NB4 (cell line): Measurements from ENCODE around the gene IL17RC.

ENCODE experiments used
- MYC ChIP-seq: IDR thresholded peaks from 2 replicates; pipeline ENCODE4 v1.6.1; 2011; ENCODE audit warnings: low read depth, low read length
- POLR2A ChIP-seq: IDR thresholded peaks from 2 replicates; pipeline ENCODE4 v1.6.1; 2011; ENCODE audit warnings: mild to moderate bottlenecking; ENCODE audit not compliant: insufficient read length; ENCODE audit errors: extremely low read depth
- TF ChIP-seq, protein P1 (sequence below): IDR thresholded peaks from one replicate; pipeline ENCODE4 v1.5.1; 2012; ENCODE audit warnings: low read depth, low read length
- TF ChIP-seq, protein P2 (sequence below): IDR thresholded peaks from 2 replicates; pipeline ENCODE4 v1.6.1; 2011; ENCODE audit warnings: low read depth, low read length

GRCh38 chr3:9918261-9919038 lies 1.6 kb downstream of the IL17RC start:
- TF ChIP-seq, protein P1, sequence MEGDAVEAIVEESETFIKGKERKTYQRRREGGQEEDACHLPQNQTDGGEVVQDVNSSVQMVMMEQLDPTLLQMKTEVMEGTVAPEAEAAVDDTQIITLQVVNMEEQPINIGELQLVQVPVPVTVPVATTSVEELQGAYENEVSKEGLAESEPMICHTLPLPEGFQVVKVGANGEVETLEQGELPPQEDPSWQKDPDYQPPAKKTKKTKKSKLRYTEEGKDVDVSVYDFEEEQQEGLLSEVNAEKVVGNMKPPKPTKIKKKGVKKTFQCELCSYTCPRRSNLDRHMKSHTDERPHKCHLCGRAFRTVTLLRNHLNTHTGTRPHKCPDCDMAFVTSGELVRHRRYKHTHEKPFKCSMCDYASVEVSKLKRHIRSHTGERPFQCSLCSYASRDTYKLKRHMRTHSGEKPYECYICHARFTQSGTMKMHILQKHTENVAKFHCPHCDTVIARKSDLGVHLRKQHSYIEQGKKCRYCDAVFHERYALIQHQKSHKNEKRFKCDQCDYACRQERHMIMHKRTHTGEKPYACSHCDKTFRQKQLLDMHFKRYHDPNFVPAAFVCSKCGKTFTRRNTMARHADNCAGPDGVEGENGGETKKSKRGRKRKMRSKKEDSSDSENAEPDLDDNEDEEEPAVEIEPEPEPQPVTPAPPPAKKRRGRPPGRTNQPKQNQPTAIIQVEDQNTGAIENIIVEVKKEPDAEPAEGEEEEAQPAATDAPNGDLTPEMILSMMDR = no peak
- TF ChIP-seq POLR2A (no peak), MYC (no peak)
- TF ChIP-seq, protein P2, sequence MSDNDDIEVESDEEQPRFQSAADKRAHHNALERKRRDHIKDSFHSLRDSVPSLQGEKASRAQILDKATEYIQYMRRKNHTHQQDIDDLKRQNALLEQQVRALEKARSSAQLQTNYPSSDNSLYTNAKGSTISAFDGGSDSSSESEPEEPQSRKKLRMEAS = no peak
